HepG2 (cell line): Measurements from ENCODE around the gene RAB18. TPM values are rescaled to one million over a fixed set of nuclear protein-coding genes. Genes with fewer than 3 reads are reported as not detected.

Experiments
- BRD4 ChIP-seq: sonication (generic); formaldehyde crosslinking; IDR thresholded peaks from 2 replicates; pipeline ENCODE4 v1.4.0; 2020; ENCODE audit warnings: missing genetic modification reagents
- CTCF ChIP-seq: sonication (generic); formaldehyde crosslinking; IDR thresholded peaks from 2 replicates; pipeline ENCODE4 v1.5.0; 2020; ENCODE audit warnings: mild to moderate bottlenecking, missing genetic modification reagents, moderate library complexity
- HNF1B ChIP-seq: sonication (generic); formaldehyde crosslinking; IDR thresholded peaks from 2 replicates; pipeline ENCODE4 v1.5.1; 2020; ENCODE audit warnings: mild to moderate bottlenecking, moderate library complexity, missing genetic modification reagents
- HNF4G ChIP-seq, 2 experiments: sonication (generic) in 1 of 2; formaldehyde crosslinking in 1 of 2; IDR thresholded peaks; 2 replicates each; pipeline versions ENCODE4 v1.4.0 to v1.6.1; 2011 to 2020; ENCODE audit warnings: borderline replicate concordance in 2 of 2, low read depth in 2 of 2, mild to moderate bottlenecking in 2 of 2, low read length in 1 of 2, missing genetic modification reagents in 1 of 2, moderate library complexity in 1 of 2
- IRX3 ChIP-seq: sonication (generic); formaldehyde crosslinking; IDR thresholded peaks from 2 replicates; pipeline ENCODE4 v1.8.1; 2023; ENCODE audit warnings: mild to moderate bottlenecking, low read depth, missing genetic modification reagents, borderline replicate concordance
- MTA1 ChIP-seq: sonication (generic); formaldehyde crosslinking; IDR thresholded peaks from 2 replicates; pipeline ENCODE4 v1.4.0; 2020; ENCODE audit warnings: missing genetic modification reagents, mild to moderate bottlenecking, borderline replicate concordance
- PAX8 ChIP-seq: sonication (generic); formaldehyde crosslinking; IDR thresholded peaks from 2 replicates; pipeline ENCODE4 v1.8.0; 2022; ENCODE audit warnings: mild to moderate bottlenecking, missing genetic modification reagents, borderline replicate concordance
- PCBP2 ChIP-seq: fragments of 200-400 bp; formaldehyde crosslinking; optimal IDR thresholded peaks from 2 replicates; pipeline ENCODE3; 2018; ENCODE audit warnings: low read length, low read depth; ENCODE audit not compliant: poor library complexity, severe bottlenecking
- PHF21A ChIP-seq: sonication (generic); formaldehyde crosslinking; IDR thresholded peaks from 2 replicates; pipeline ENCODE4 v1.5.0; 2020; ENCODE audit warnings: mild to moderate bottlenecking, missing genetic modification reagents
- POLR2AphosphoS2 ChIP-seq: IDR thresholded peaks from 2 replicates; pipeline ENCODE4 v1.6.1; 2011; ENCODE audit warnings: low read depth, low read length, improper control_type of control experiment
- RARA ChIP-seq: IDR thresholded peaks from 2 replicates; pipeline ENCODE4 v1.6.1; 2016; ENCODE audit warnings: missing genetic modification reagents, missing compliant biosample characterization
- RARG ChIP-seq: sonication (generic); formaldehyde crosslinking; IDR thresholded peaks from 2 replicates; pipeline ENCODE4 v1.4.0; 2020; ENCODE audit warnings: low read depth, mild to moderate bottlenecking, missing genetic modification reagents
- SNAPC4 ChIP-seq: sonication (generic); formaldehyde crosslinking; IDR thresholded peaks from 2 replicates; pipeline ENCODE4 v1.4.0; 2020; ENCODE audit warnings: mild to moderate bottlenecking, missing genetic modification reagents
- TEF ChIP-seq: sonication (generic); formaldehyde crosslinking; IDR thresholded peaks from 2 replicates; pipeline ENCODE4 v1.5.0; 2020; ENCODE audit warnings: missing genetic modification reagents
- YEATS2 ChIP-seq: sonication (generic); formaldehyde crosslinking; IDR thresholded peaks from 2 replicates; pipeline ENCODE4 v1.4.0; 2020; ENCODE audit warnings: missing genetic modification reagents, borderline replicate concordance
- ZFP36L1 ChIP-seq: sonication (generic); formaldehyde crosslinking; IDR thresholded peaks from 2 replicates; pipeline ENCODE4 v1.8.0; 2022; ENCODE audit warnings: mild to moderate bottlenecking, missing genetic modification reagents, moderate library complexity
- ZFY ChIP-seq: sonication (generic); formaldehyde crosslinking; IDR thresholded peaks from 2 replicates; pipeline ENCODE4 v1.4.0; 2020; ENCODE audit warnings: missing genetic modification reagents
- ZIK1 ChIP-seq: sonication (generic); formaldehyde crosslinking; IDR thresholded peaks from 2 replicates; pipeline ENCODE4 v1.5.0; 2020; ENCODE audit warnings: mild to moderate bottlenecking, low read depth, missing genetic modification reagents, borderline replicate concordance
- ZNF564 ChIP-seq: sonication (generic); formaldehyde crosslinking; IDR thresholded peaks from 2 replicates; pipeline ENCODE4 v1.8.1; 2023; ENCODE audit warnings: mild to moderate bottlenecking, missing genetic modification reagents
- polyA plus RNA-seq, 8 experiments: library from polyadenylated mRNA; depleted of rRNA in 3 of 8; stranded (reverse) in 7 of 8; unstranded in 1 of 8; fragments of >200 nt; fragmentation: Illumina TruSeq in 4 of 8; extraction: Trizol in 4 of 8; gene quantifications; 2 replicates each; pipeline versions ENCODE4 v1.2.1 to v1.2.3, GENCODE V29; 2011 to 2016; ENCODE audit warnings: low read depth in 4 of 8, missing spikeins in 1 of 8, mixed read lengths in 1 of 8; ENCODE audit not compliant: insufficient read depth in 1 of 8
- total RNA-seq, 5 experiments: library from RNA; depleted of rRNA; stranded (reverse); fragments of >200 nt; fragmentation: Illumina TruSeq; extraction: Trizol; gene quantifications; 2 replicates each; pipeline ENCODE4 v1.2.3, GENCODE V29; 2016; ENCODE audit warnings: low read depth in 1 of 5

Gene RAB18
- total and polyA plus RNA-seq, 2 of the 13 experiments (the other 11 are each of a cell fraction or from before 2014, with no cell fraction given), result 22.3 to 69.1 TPM

GRCh38 chr10:27504007-27504807 lies at the start of gene RAB18 (continued):
- peak; percentile 70 for TF ChIP-seq SNAPC4 (CRISPR knock-in tag)
- TF ChIP-seq HNF4G (IDR thresholded peaks at IDR 0.05; ENCODE audit: borderline replicate concordance, low read depth, low read length), result no peak
- no peak for TF ChIP-seq HNF4G (CRISPR knock-in tag; IDR thresholded peaks at IDR 0.05; ENCODE audit: borderline replicate concordance, low read depth)
- TF ChIP-seq ZFY (CRISPR knock-in tag), result peak; percentile 94
- peak; percentile 72; the same call in 1 of the 2 replicates for TF ChIP-seq ZIK1 (CRISPR knock-in tag)
- TF ChIP-seq RARG (CRISPR knock-in tag), result peak; percentile 90
- TF ChIP-seq RARA (CRISPR knock-in tag), result peak; percentile 30; the same call in 1 of the 2 replicates
- TF ChIP-seq ZNF564 (CRISPR knock-in tag), result 0 out of 2 replicates have a peak, but pooled peaks have one; percentile 51
- TF ChIP-seq TEF (CRISPR knock-in tag), result 0 out of 2 replicates have a peak, but pooled peaks have one; percentile 24
- TF ChIP-seq POLR2AphosphoS2, result no peak
- TF ChIP-seq CTCF, result 0 out of 2 replicates have a peak, but pooled peaks have one; percentile 39
- peak; percentile 72; the same call in 1 of the 2 replicates for TF ChIP-seq PHF21A (CRISPR knock-in tag)
- TF ChIP-seq IRX3 (CRISPR knock-in tag), result no peak
- no peak; the same call in 1 of the 2 replicates for TF ChIP-seq ZFP36L1 (CRISPR knock-in tag)
- TF ChIP-seq PCBP2, result no peak
- TF ChIP-seq BRD4 (CRISPR knock-in tag), result peak; percentile 86
- 0 out of 2 replicates have a peak, but pooled peaks have one; percentile 64 for TF ChIP-seq PAX8
- TF ChIP-seq YEATS2 (CRISPR knock-in tag), result peak; percentile 94
- peak; percentile 71 for TF ChIP-seq HNF1B (CRISPR knock-in tag)
- TF ChIP-seq MTA1, result peak; percentile 79; the same call in 1 of the 2 replicates
